HG02571 (cell line): ENCODE results near the gene CHRNA5.

Experiments used
- ATAC-seq: cut with Tn5 transposase; IDR thresholded peaks from one replicate; pipeline ENCODE4 v1.9.1; 2021; ENCODE audit warnings: mild to moderate bottlenecking, moderate library complexity; ENCODE audit not compliant: unreplicated experiment

Gene CHRNA5

GRCh38 chr15:78636378-78636859 is 71.1 kb downstream of the CHRNA5 start:
- no peak for ATAC-seq

- no peak for ATAC-seq
These were observed 72.6 kb downstream of the CHRNA5 start for GRCh38 chr15:78637776-78638435.

- ATAC-seq, result no peak
These were observed 73.5 kb downstream of the CHRNA5 start for GRCh38 chr15:78638658-78639314.

- ATAC-seq, result no peak
These were observed 75.3 kb downstream of the CHRNA5 start for GRCh38 chr15:78640527-78641101.

- ATAC-seq, result no peak
These were observed 75.9 kb downstream of the CHRNA5 start, which contains the start of gene CHRNB4 for GRCh38 chr15:78641102-78641748. TSS of gene CHRNB4 (minus strand) at chr15:78641210. CDS start at chr15:78641133, 77 bp downstream.

- no peak for ATAC-seq
These were observed 76.5 kb downstream of the CHRNA5 start for GRCh38 chr15:78641749-78642275.

- ATAC-seq, result no peak
These were observed 77.0 kb downstream of the CHRNA5 start for GRCh38 chr15:78642331-78642730.
